IMR-90 (cell line): ENCODE data around the gene AHCYL2. TPM values are rescaled to one million over a fixed set of nuclear protein-coding genes. Genes with fewer than 3 reads are reported as not detected.

Source experiments
- ATAC-seq: fragments of 200-7000 bp; cut with Tn5 transposase; 2 replicates; pipeline ENCODE4 v1.9.1; 2020; ENCODE audit warnings: low read depth, mild to moderate bottlenecking, moderate library complexity
- BruUV-seq: library from RNA; stranded (reverse); fragments of 400-500 nt; replicated peaks from 2 replicates; lab custom pipeline; 2021; lab: Mats Ljungman, UMichigan
- CTCF ChIA-PET: fragments of 300-600 bp; formaldehyde crosslinking; extraction: SDS; loops from one replicate; lab custom pipeline; 2021; ENCODE audit warnings: antibody characterized with exemption; lab: Yijun Ruan, JAX
- POLR2A ChIA-PET: fragments of 300-600 bp; sonication (Branson Sonifier 250); formaldehyde crosslinking; loops from one replicate; lab custom pipeline; 2022; ENCODE audit warnings: antibody characterized with exemption; ENCODE audit not compliant: unreplicated experiment; lab: Charles Lee
- DNase-seq: peaks from one replicate; pipeline ENCODE4 v3.0.0; 2013
- H2AFZ ChIP-seq: replicated peaks from 2 replicates; pipeline ENCODE3; 2013; ENCODE audit warnings: low read length, mild to moderate bottlenecking; ENCODE audit not compliant: poor library complexity
- H2AK5ac ChIP-seq: 2 replicates; pipeline ENCODE4 v1.6.1; 2013; ENCODE audit warnings: low read depth, low read length, inconsistent platforms
- H2AK9ac ChIP-seq: replicated peaks from 2 replicates; pipeline ENCODE3; 2013; ENCODE audit warnings: mild to moderate bottlenecking, low read depth, low read length, moderate library complexity; ENCODE audit not compliant: poor library complexity
- H2BK120ac ChIP-seq: 2 replicates; pipeline ENCODE4 v1.6.1; 2013; ENCODE audit warnings: low read depth, low read length, inconsistent platforms
- H2BK15ac ChIP-seq: 3 replicates; pipeline ENCODE4 v1.6.1; 2013; ENCODE audit warnings: low read depth, low read length, inconsistent platforms
- H2BK20ac ChIP-seq: 2 replicates; pipeline ENCODE4 v1.6.1; 2013; ENCODE audit warnings: low read depth, mild to moderate bottlenecking, inconsistent platforms, low read length, moderate library complexity
- H2BK5ac ChIP-seq: 2 replicates; pipeline ENCODE4 v1.6.1; 2013; ENCODE audit warnings: mild to moderate bottlenecking, low read depth, low read length, inconsistent platforms; ENCODE audit not compliant: poor library complexity, severe bottlenecking
- H3K14ac ChIP-seq: replicated peaks from 2 replicates; pipeline ENCODE4 v1.6.1; 2013; ENCODE audit warnings: low read depth, low read length, inconsistent platforms
- H3K18ac ChIP-seq: 2 replicates; pipeline ENCODE4 v1.6.1; 2013; ENCODE audit warnings: low read depth, low read length, control low read depth
- H3K23ac ChIP-seq: 2 replicates; pipeline ENCODE4 v1.6.1; 2013; ENCODE audit warnings: low read depth, low read length, inconsistent platforms
- H3K27ac ChIP-seq: 2 replicates; pipeline ENCODE4 v1.5.1; 2013; ENCODE audit warnings: mild to moderate bottlenecking, control low read depth, low read length; ENCODE audit not compliant: insufficient read depth
- H3K27me3 ChIP-seq: 2 replicates; pipeline ENCODE4 v1.6.1; 2013; ENCODE audit warnings: low read length; ENCODE audit not compliant: control insufficient read depth, insufficient read depth
- H3K36me3 ChIP-seq: 2 replicates; pipeline ENCODE4 v1.6.1; 2013; ENCODE audit warnings: low read length, mixed read lengths; ENCODE audit not compliant: control insufficient read depth, insufficient read depth
- H3K4ac ChIP-seq: 2 replicates; pipeline ENCODE4 v1.6.1; 2013; ENCODE audit warnings: low read depth, low read length, inconsistent platforms
- H3K4me1 ChIP-seq: 2 replicates; pipeline ENCODE4 v1.6.1; 2013; ENCODE audit warnings: low read length, mixed read lengths; ENCODE audit not compliant: control insufficient read depth, insufficient read depth
- H3K4me2 ChIP-seq: 2 replicates; pipeline ENCODE4 v1.6.1; 2013; ENCODE audit warnings: low read depth, mild to moderate bottlenecking, control low read depth, low read length, moderate library complexity
- H3K4me3 ChIP-seq: 2 replicates; pipeline ENCODE4 v1.5.1; 2013; ENCODE audit warnings: low read depth, mild to moderate bottlenecking, control low read depth, low read length, moderate library complexity; ENCODE audit not compliant: insufficient read depth
- H3K56ac ChIP-seq: 2 replicates; pipeline ENCODE4 v1.6.1; 2013; ENCODE audit warnings: low read length, inconsistent platforms; ENCODE audit not compliant: insufficient read depth; ENCODE audit errors: extremely low read depth
- H3K79me1 ChIP-seq, 2 experiments: 2 replicates each; pipeline ENCODE4 v1.6.1; 2013; ENCODE audit warnings: low read length in 2 of 2, inconsistent platforms in 1 of 2, low read depth in 1 of 2
- H3K9ac ChIP-seq: 2 replicates; pipeline ENCODE4 v1.6.1; 2013; ENCODE audit warnings: low read depth, low read length, control low read depth
- H3K9me1 ChIP-seq: 2 replicates; pipeline ENCODE4 v1.6.1; 2013; ENCODE audit warnings: low read length, inconsistent platforms; ENCODE audit not compliant: insufficient read depth
- H3K9me3 ChIP-seq: 2 replicates; pipeline ENCODE4 v1.6.1; 2013; ENCODE audit warnings: low read length; ENCODE audit not compliant: control insufficient read depth, insufficient read depth
- H4K20me1 ChIP-seq: 2 replicates; pipeline ENCODE4 v1.6.1; 2013; ENCODE audit warnings: low read length, inconsistent platforms; ENCODE audit not compliant: insufficient read depth
- H4K5ac ChIP-seq: 2 replicates; pipeline ENCODE4 v1.6.1; 2013; ENCODE audit warnings: mild to moderate bottlenecking, low read depth, low read length, control low read depth
- H4K8ac ChIP-seq, 2 experiments: 2 replicates each; pipeline ENCODE4 v1.6.1; 2013; ENCODE audit warnings: low read depth in 2 of 2, low read length in 2 of 2, control low read depth in 1 of 2, inconsistent platforms in 1 of 2
- H4K91ac ChIP-seq: 2 replicates; pipeline ENCODE4 v1.6.1; 2013; ENCODE audit warnings: low read depth, low read length, inconsistent platforms; ENCODE audit not compliant: insufficient read depth
- BHLHE40 ChIP-seq: fragments of 150-350 bp; IDR thresholded peaks from 2 replicates; pipeline ENCODE4 v1.6.1; 2016; ENCODE audit warnings: mild to moderate bottlenecking, low read depth, low read length
- CTCF ChIP-seq: conservative IDR thresholded peaks from 2 replicates; pipeline ENCODE4 v1.5.1; 2012; ENCODE audit warnings: mild to moderate bottlenecking, low read depth, low read length, improper control_type of control experiment
- FOS ChIP-seq: fragments of 150-350 bp; IDR thresholded peaks from 2 replicates; pipeline ENCODE4 v1.6.1; 2016; ENCODE audit warnings: low read depth, low read length
- MAFK ChIP-seq: IDR thresholded peaks from 2 replicates; pipeline ENCODE4 v1.6.1; 2012; ENCODE audit warnings: low read depth, low read length, improper control_type of control experiment
- MAZ ChIP-seq: IDR thresholded peaks from 2 replicates; pipeline ENCODE4 v1.6.1; 2012; ENCODE audit warnings: low read depth, mild to moderate bottlenecking, low read length, improper control_type of control experiment, moderate library complexity, borderline replicate concordance
- MXI1 ChIP-seq: IDR thresholded peaks from 2 replicates; pipeline ENCODE4 v1.6.1; 2012; ENCODE audit warnings: low read depth, mild to moderate bottlenecking, low read length, moderate library complexity, borderline replicate concordance
- NFE2L2 ChIP-seq: fragments of 150-350 bp; IDR thresholded peaks from 2 replicates; pipeline ENCODE4 v1.6.1; 2016; ENCODE audit warnings: low read depth, mild to moderate bottlenecking, low read length
- POLR2A ChIP-seq: IDR thresholded peaks from 2 replicates; pipeline ENCODE4 v1.6.1; 2012; ENCODE audit warnings: mild to moderate bottlenecking, low read depth, low read length
- RAD21 ChIP-seq: IDR thresholded peaks from 2 replicates; pipeline ENCODE4 v1.6.1; 2012; ENCODE audit warnings: low read length, improper control_type of control experiment
- RCOR1 ChIP-seq: IDR thresholded peaks from 2 replicates; pipeline ENCODE4 v1.6.1; 2012; ENCODE audit warnings: mild to moderate bottlenecking, low read length, improper control_type of control experiment; ENCODE audit not compliant: insufficient replicate concordance
- RFX5 ChIP-seq: IDR thresholded peaks from 2 replicates; pipeline ENCODE4 v1.8.0; 2012; ENCODE audit warnings: low read depth, mild to moderate bottlenecking, low read length, moderate library complexity
- SMC3 ChIP-seq: fragments of 150-350 bp; IDR thresholded peaks from 2 replicates; pipeline ENCODE4 v1.6.1; 2016; ENCODE audit warnings: low read depth, mild to moderate bottlenecking, antibody characterized with exemption, low read length, moderate library complexity
- USF2 ChIP-seq: fragments of 150-350 bp; IDR thresholded peaks from 2 replicates; pipeline ENCODE4 v1.6.1; 2017; ENCODE audit warnings: mild to moderate bottlenecking, antibody characterized with exemption, low read length, low read depth
- WGBS, 2 experiments: methylation state at CpG; one replicate each; pipeline versions ENCODE4 v1.1.5 to v1.1.7; 2013; ENCODE audit warnings: missing lambda C conversion rate in 2 of 2; ENCODE audit not compliant: insufficient read length in 1 of 2; ENCODE audit errors: extremely low coverage in 2 of 2; 5-methylcytosine and 5-hydroxymethylcytosine counted together
- dilution Hi-C: fragments of 300-500 bp; cut with HindIII; formaldehyde crosslinking; loops from one replicate; pipeline ENCODE4 v1.14.3; 2018; ENCODE audit warnings: low sequenced_read_pairs; ENCODE audit not compliant: unreplicated experiment
- in situ Hi-C: fragments of 300-500 bp; cut with MboI; formaldehyde crosslinking; loops from 3 replicates; pipeline ENCODE4 v1.14.3; 2019; ENCODE audit warnings: low sequenced_read_pairs, inconsistent platforms, mixed read lengths
- intact Hi-C: fragments of 100-400 bp; cut with micrococcal nuclease; formaldehyde crosslinking; loops from 2 replicates; pipeline ENCODE4 v1.10.0; 2022
- polyA plus RNA-seq, 3 experiments: library from polyadenylated mRNA; depleted of rRNA; stranded (reverse); fragments of >200 nt; gene quantifications; 2 replicates each; pipeline ENCODE4 v1.2.3, GENCODE V29; 2012; ENCODE audit warnings: low replicate concordance in 1 of 3
- total RNA-seq: library from RNA; depleted of rRNA; stranded (reverse); fragments of >200 nt; gene quantifications from 2 replicates; pipeline ENCODE4 v1.2.3, GENCODE V29; 2012
- TF ChIP-seq, protein P1 (sequence below): fragments of 150-350 bp; IDR thresholded peaks from 2 replicates; pipeline ENCODE4 v1.6.1; 2016; ENCODE audit warnings: low read depth, mild to moderate bottlenecking, low read length, moderate library complexity, borderline replicate concordance

AHCYL2 gene
- total and polyA plus RNA-seq, 2 of the 4 experiments (the other 2 are of a cell fraction), result 5.7 to 7.6 TPM

DNA sequence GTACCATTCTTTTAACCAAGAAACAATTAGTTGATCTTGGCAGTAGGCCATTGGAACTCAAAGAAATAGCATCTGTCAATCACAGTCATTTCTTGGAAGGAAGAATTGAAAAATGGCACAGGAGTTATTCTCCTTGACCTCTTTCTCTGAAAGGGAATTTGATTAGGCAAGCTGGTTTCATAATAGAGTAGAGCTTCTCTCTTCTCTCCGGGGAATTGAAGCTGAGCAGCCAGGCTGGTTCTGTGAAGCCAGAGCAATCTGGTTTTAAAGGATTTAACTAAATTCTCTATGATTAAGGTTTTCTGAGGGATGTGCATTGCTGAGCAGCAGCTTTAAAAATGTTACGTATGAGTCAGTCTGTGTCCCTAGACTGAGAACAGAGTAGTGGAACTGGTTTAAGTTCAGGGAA is 70.2 kb downstream of the AHCYL2 start:
- H2AK5ac ChIP-seq, result no peak overlapping the region
- no peak overlapping the region for H2BK20ac ChIP-seq
- TF ChIP-seq RCOR1 (no peak), MXI1 (no peak), RFX5 (no peak), MAFK (no peak), MAZ (no peak), POLR2A (no peak), SMC3 (no peak), NFE2L2 (no peak), FOS (no peak), CTCF (no peak), BHLHE40 (no peak), RAD21 (no peak), USF2 (no peak)
- TF ChIP-seq, protein P1, sequence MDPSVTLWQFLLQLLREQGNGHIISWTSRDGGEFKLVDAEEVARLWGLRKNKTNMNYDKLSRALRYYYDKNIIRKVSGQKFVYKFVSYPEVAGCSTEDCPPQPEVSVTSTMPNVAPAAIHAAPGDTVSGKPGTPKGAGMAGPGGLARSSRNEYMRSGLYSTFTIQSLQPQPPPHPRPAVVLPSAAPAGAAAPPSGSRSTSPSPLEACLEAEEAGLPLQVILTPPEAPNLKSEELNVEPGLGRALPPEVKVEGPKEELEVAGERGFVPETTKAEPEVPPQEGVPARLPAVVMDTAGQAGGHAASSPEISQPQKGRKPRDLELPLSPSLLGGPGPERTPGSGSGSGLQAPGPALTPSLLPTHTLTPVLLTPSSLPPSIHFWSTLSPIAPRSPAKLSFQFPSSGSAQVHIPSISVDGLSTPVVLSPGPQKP, result no peak
- no peaks in the 10 kb centered on the region for H3K9me1 ChIP-seq
- no peak overlapping the region for H2BK5ac ChIP-seq
- H3K36me3 ChIP-seq, result no peaks in the 10 kb centered on the region
- no peak overlapping the region for H2AFZ ChIP-seq
- no peak overlapping the region for H3K56ac ChIP-seq
- DNase-seq (peak; percentile 58), ATAC-seq (peak; percentile 85)
- H3K9me3 ChIP-seq, result no peaks in the 10 kb centered on the region
- in situ Hi-C loops (no loop called here), intact Hi-C loops (no loop called here), dilution Hi-C loops (no loop called here)
- no peak overlapping the region for H3K4me2 ChIP-seq
- H4K91ac ChIP-seq, result no peak overlapping the region
- H3K23ac ChIP-seq, result no peak overlapping the region
- no CpG with 5 or more reads among the region's 2 CpGs for WGBS, 2 experiments
- H3K27me3 ChIP-seq, result no peaks in the 10 kb centered on the region
- ChIA-PET CTCF (interaction anchor here (1.6 kb wide), 1 partner anchor 77 kb away, joined by 9 read pairs; no protein-coding TSS in a partner anchor), POLR2A (no interaction called here)
- no peak overlapping the region for H3K9ac ChIP-seq
- no peaks in the 10 kb centered on the region for H3K79me1 ChIP-seq
- no peak overlapping the region for H2BK15ac ChIP-seq
- no TSS peak for BruUV-seq
- no peaks in the 10 kb centered on the region for H3K4me1 ChIP-seq
- no peak overlapping the region for H2BK120ac ChIP-seq
- no peak overlapping the region for H3K14ac ChIP-seq
- H4K5ac ChIP-seq, result no peak overlapping the region
- H3K18ac ChIP-seq, result no peak overlapping the region
- H3K27ac ChIP-seq, result no peak overlapping the region
- no peak overlapping the region for H3K4me3 ChIP-seq
- H2AK9ac ChIP-seq, result no peak overlapping the region
- H4K8ac ChIP-seq, result no peak overlapping the region
- H4K20me1 ChIP-seq, result no peaks in the 10 kb centered on the region
- H3K4ac ChIP-seq, result no peak overlapping the region
